Spleen (tissue), 11 donors: ENCODE measurements around the gene RAD51B. TPM values are rescaled to one million over a fixed set of nuclear protein-coding genes. Genes with fewer than 3 reads are reported as not detected.

ENCODE experiments used
- DNase-seq: peaks from one replicate; pipeline ENCODE4 v3.0.0-alpha.2; 2020
- H3K27ac ChIP-seq, 8 donors: fragments of 200-600 bp; sonication (generic) in 7 of 8; 1 replicate in 4 of 8; 2 replicates in 4 of 8; pipeline versions ENCODE4 v1.5.0 to v1.8.0; 2016 to 2021; ENCODE audit warnings: inconsistent platforms in 4 of 8, mild to moderate bottlenecking in 4 of 8, moderate library complexity in 1 of 8
- H3K27me3 ChIP-seq, 7 donors: fragments of 200-600 bp; sonication (generic) in 6 of 7; replicated peaks in 1 of 7; 1 replicate in 4 of 7; 2 replicates in 3 of 7; pipeline versions ENCODE4 v1.5.0 to v1.8.0; 2016 to 2021; ENCODE audit warnings: inconsistent platforms in 3 of 7, mild to moderate bottlenecking in 1 of 7
- H3K36me3 ChIP-seq, 6 donors: fragments of 200-600 bp; sonication (generic) in 5 of 6; 1 replicate in 4 of 6; 2 replicates in 2 of 6; pipeline versions ENCODE4 v1.5.0 to v1.8.0; 2016 to 2021; ENCODE audit warnings: inconsistent platforms in 2 of 6
- H3K4me1 ChIP-seq, 6 donors: fragments of 200-600 bp; sonication (generic) in 5 of 6; 1 replicate in 3 of 6; 2 replicates in 3 of 6; pipeline versions ENCODE4 v1.5.0 to v1.8.0; 2016 to 2021; ENCODE audit warnings: inconsistent platforms in 3 of 6
- H3K4me3 ChIP-seq, 8 donors: fragments of 200-600 bp; sonication (generic) in 7 of 8; 1 replicate in 4 of 8; 2 replicates in 4 of 8; pipeline versions ENCODE4 v1.5.0 to v1.8.0; 2016 to 2021; ENCODE audit warnings: inconsistent platforms in 4 of 8, mild to moderate bottlenecking in 4 of 8, moderate library complexity in 2 of 8
- H3K9me3 ChIP-seq, 8 donors: fragments of 200-600 bp; sonication (generic) in 7 of 8; 1 replicate in 4 of 8; 2 replicates in 4 of 8; pipeline versions ENCODE4 v1.5.0 to v1.8.0; 2016 to 2021; ENCODE audit warnings: inconsistent platforms in 4 of 8
- CTCF ChIP-seq, 11 experiments: fragments of 200-600 bp in 7 of 11; fragments of 450-650 bp in 4 of 11; sonication (generic) in 4 of 11; IDR thresholded peaks in 8 of 11; conservative IDR thresholded peaks in 3 of 11; 1 replicate in 7 of 11; 2 replicates in 4 of 11; pipeline versions ENCODE4 v1.4.0 to v1.8.0; 2016 to 2021; ENCODE audit warnings: antibody characterized with exemption in 11 of 11, inconsistent platforms in 4 of 11, mild to moderate bottlenecking in 1 of 11
- POLR2A ChIP-seq, 3 donors: fragments of 450-650 bp; IDR thresholded peaks; one replicate each; pipeline ENCODE4 v1.5.1; 2017; ENCODE audit warnings: antibody characterized with exemption in 3 of 3, mild to moderate bottlenecking in 1 of 3
- POLR2AphosphoS5 ChIP-seq, 3 donors: sonication (generic); formaldehyde crosslinking; IDR thresholded peaks; one replicate each; pipeline ENCODE4 v1.5.1; 2017; ENCODE audit warnings: antibody characterized with exemption in 3 of 3
- WGBS, 5 donors: extraction: QIAGEN DNeasy Blood & Tissue Kit in 3 of 5; methylation state at CpG; one replicate each; pipeline versions ENCODE4 v1.1.5 to v1.1.7; 2013 to 2018; 5-methylcytosine and 5-hydroxymethylcytosine counted together
- intact Hi-C: fragments of 100-400 bp; cut with DNase I; formaldehyde crosslinking; loops from one replicate; pipeline ENCODE4 v1.15.0; 2023; ENCODE audit warnings: low total_unique reads
- polyA plus RNA-seq, 3 donors: library from polyadenylated mRNA; stranded (reverse); fragments of 200-250 nt; gene quantifications; one replicate each; pipeline ENCODE4 v1.2.1, GENCODE V29; 2013
- total RNA-seq, 7 donors: library from RNA; depleted of rRNA in 3 of 7; stranded (reverse); fragments of >200 nt in 3 of 7; fragmentation: NEBNext Ultra II Directional in 4 of 7; extraction: Animal tissue kit (Norgen Biotek cat#: 25700) in 4 of 7; gene quantifications; one replicate each; pipeline versions ENCODE4 v1.1.0 to v1.2.1, GENCODE V29; 2016 to 2021
- donor health status: healthy with polysubstance abuse.
- donor health status: DM: no; HTN: no; CAD: no; lungs with moderate emphysema.
- donor health status: DM: no; HTN: no; CAD: no.
- donor health status: Bipolar disorder and iron deficiency.
- donor health status: healthy.
- donor health status: DM: no; HTN: no; CAD: no.
- donor health status: DM: yes; HTN: yes; CAD: no.

Gene RAD51B
- total and polyA plus RNA-seq, 10 donors = 4.2 to 43.7 (median 29.8) TPM

GRCh38 chr14:68678471-68678870 lies 858.9 kb downstream of the RAD51B start:
- Histone ChIP-seq H3K27me3 (no peaks in the 10 kb centered on the region), H3K27ac (no peak overlapping the region), H3K9me3 (no peaks in the 10 kb centered on the region), H3K4me1 (peaks cover 15 to 51% (median 31%) of the 10 kb centered on the region in 6 donors), H3K4me3 (no peak overlapping the region), H3K36me3 (no peaks in the 10 kb centered on the region)
- intact Hi-C loops = no loop called here
- no peak for TF ChIP-seq POLR2A (IDR thresholded peaks at IDR 0.05)
- TF ChIP-seq CTCF (IDR thresholded peaks at IDR 0.05 in 8 of 11, conservative IDR thresholded peaks at IDR 0.05 in 3 of 11) = no peak
- no peak for TF ChIP-seq POLR2AphosphoS5 (IDR thresholded peaks at IDR 0.05)
- WGBS, 5 donors = 64 to 88% (median 85%) methylated on average over 1 of the region's 1 CpG
- DNase-seq = no peak

GRCh38 chr14:68679301-68679700 lies 859.7 kb downstream of the RAD51B start:
- intact Hi-C loops = no loop called here
- H3K4me3 ChIP-seq = no peak overlapping the region
- no peak for TF ChIP-seq POLR2A (IDR thresholded peaks at IDR 0.05)
- no peak for TF ChIP-seq POLR2AphosphoS5 (IDR thresholded peaks at IDR 0.05)
- no peak for TF ChIP-seq CTCF (IDR thresholded peaks at IDR 0.05 in 8 of 11, conservative IDR thresholded peaks at IDR 0.05 in 3 of 11)
- DNase-seq = no peak
- peaks cover 24 to 59% (median 39%) of the 10 kb centered on the region in 6 donors for H3K4me1 ChIP-seq
- no peaks in the 10 kb centered on the region for H3K36me3 ChIP-seq
- H3K9me3 ChIP-seq = no peaks in the 10 kb centered on the region
- no peaks in the 10 kb centered on the region for H3K27me3 ChIP-seq
- no peak overlapping the region for H3K27ac ChIP-seq

GRCh38 chr14:68679746-68680467 lies 860.3 kb downstream of the RAD51B start:
- H3K27ac ChIP-seq = peak overlapping the region in 3 of 8 donors; percentile 91 to 96 (median 93)
- intact Hi-C loops = no loop called here
- no peaks in the 10 kb centered on the region for H3K27me3 ChIP-seq
- no peaks in the 10 kb centered on the region for H3K36me3 ChIP-seq
- H3K4me1 ChIP-seq = peaks cover 30 to 63% (median 45%) of the 10 kb centered on the region in 6 donors
- no peaks in the 10 kb centered on the region for H3K9me3 ChIP-seq
- WGBS, 5 donors = 88 to 96% (median 93%) methylated on average over 8 of the region's 8 CpGs
- no peak for TF ChIP-seq POLR2A (IDR thresholded peaks at IDR 0.05)
- no peak for TF ChIP-seq CTCF (IDR thresholded peaks at IDR 0.05 in 8 of 11, conservative IDR thresholded peaks at IDR 0.05 in 3 of 11)
- TF ChIP-seq POLR2AphosphoS5 (IDR thresholded peaks at IDR 0.05) = no peak
- H3K4me3 ChIP-seq = no peak overlapping the region
- no peak for DNase-seq

GRCh38 chr14:68680541-68681051 lies 861.0 kb downstream of the RAD51B start:
- H3K36me3 ChIP-seq = no peaks in the 10 kb centered on the region
- WGBS, 5 donors = 67 to 83% (median 75%) methylated on average over 9 of the region's 9 CpGs
- TF ChIP-seq CTCF (IDR thresholded peaks at IDR 0.05 in 8 of 11, conservative IDR thresholded peaks at IDR 0.05 in 3 of 11) (no peak), POLR2AphosphoS5 (IDR thresholded peaks at IDR 0.05) (no peak), POLR2A (IDR thresholded peaks at IDR 0.05) (no peak)
- H3K4me3 ChIP-seq = no peak overlapping the region
- H3K4me1 ChIP-seq = peaks cover 34 to 70% (median 52%) of the 10 kb centered on the region in 6 donors
- H3K9me3 ChIP-seq = no peaks in the 10 kb centered on the region
- no peak for DNase-seq
- H3K27ac ChIP-seq = peak overlapping the region in 7 of 8 donors; percentile 88 to 96 (median 91)
- intact Hi-C loops = no loop called here
- H3K27me3 ChIP-seq = no peaks in the 10 kb centered on the region
